A673 (cell line): Measurements from ENCODE around the gene CD244. TPM values are rescaled to one million over a fixed set of nuclear protein-coding genes. Genes with fewer than 3 reads are reported as not detected.

Experiments used
- Bru-seq: library from RNA; stranded (reverse); fragments of 400-500 nt; gene quantifications from one replicate; lab custom pipeline; 2021; lab: Mats Ljungman, UMichigan
- BruChase-seq, 2 experiments: library from RNA; stranded (reverse); fragments of 400-500 nt; gene quantifications; one replicate each; lab custom pipeline; 2021; lab: Mats Ljungman, UMichigan
- BruUV-seq: library from RNA; stranded (reverse); fragments of 400-500 nt; replicated peaks from 2 replicates; lab custom pipeline; 2021; lab: Mats Ljungman, UMichigan
- CTCF ChIA-PET: fragments of 300-600 bp; sonication (Branson Sonifier 250); formaldehyde crosslinking; loops from one replicate; lab custom pipeline; 2022; ENCODE audit warnings: antibody characterized with exemption; lab: Charles Lee
- POLR2A ChIA-PET: fragments of 300-600 bp; sonication (Branson Sonifier 250); formaldehyde crosslinking; loops from one replicate; lab custom pipeline; 2022; ENCODE audit warnings: antibody characterized with exemption; ENCODE audit not compliant: low non-redundant PET; lab: Charles Lee
- DNase-seq: peaks from one replicate; pipeline ENCODE4 v3.0.0-alpha.2; 2015; ENCODE audit warnings: low spot score
- H3K27ac ChIP-seq: fragments of 200-600 bp; sonication (generic); 2 replicates; pipeline ENCODE4 v1.5.1; 2016; ENCODE audit warnings: mixed run types, low read depth, mild to moderate bottlenecking, mixed read lengths, antibody characterized with exemption, low read length; ENCODE audit not compliant: poor library complexity, severe bottlenecking
- H3K27me3 ChIP-seq: fragments of 200-600 bp; sonication (generic); replicated peaks from 2 replicates; pipeline ENCODE4 v1.6.1; 2017; ENCODE audit warnings: mixed run types, low read depth, mild to moderate bottlenecking, mixed read lengths, antibody characterized with exemption, low read length; ENCODE audit not compliant: insufficient read depth, poor library complexity
- H3K36me3 ChIP-seq: fragments of 200-600 bp; sonication (generic); 2 replicates; pipeline ENCODE4 v1.6.1; 2016; ENCODE audit warnings: mixed run types, mild to moderate bottlenecking, mixed read lengths, antibody characterized with exemption, low read length; ENCODE audit not compliant: insufficient read depth, poor library complexity, severe bottlenecking
- H3K4me1 ChIP-seq: fragments of 200-600 bp; sonication (generic); 2 replicates; pipeline ENCODE4 v1.6.1; 2017; ENCODE audit warnings: mixed run types, mild to moderate bottlenecking, mixed read lengths, antibody characterized with exemption, low read length; ENCODE audit not compliant: insufficient read depth, poor library complexity, severe bottlenecking
- H3K4me3 ChIP-seq: fragments of 200-600 bp; sonication (generic); 2 replicates; pipeline ENCODE4 v1.5.1; 2016; ENCODE audit warnings: low read depth, mixed run types, mild to moderate bottlenecking, mixed read lengths, low read length; ENCODE audit not compliant: poor library complexity, severe bottlenecking
- H3K9me3 ChIP-seq: fragments of 200-600 bp; sonication (generic); 2 replicates; pipeline ENCODE4 v1.6.1; 2016; ENCODE audit warnings: mixed run types, low read depth, mild to moderate bottlenecking, mixed read lengths, antibody characterized with exemption, low read length; ENCODE audit not compliant: poor library complexity, severe bottlenecking
- EZH2 ChIP-seq: fragments of 200-600 bp; sonication (generic); IDR thresholded peaks from 2 replicates; pipeline ENCODE4 v1.6.1; 2017; ENCODE audit warnings: borderline replicate concordance, low read depth, mild to moderate bottlenecking, mixed read lengths, antibody characterized with exemption, low read length; ENCODE audit not compliant: poor library complexity, severe bottlenecking
- intact Hi-C: fragments of 100-400 bp; cut with micrococcal nuclease; formaldehyde crosslinking; loops from one replicate; pipeline ENCODE4 v1.10.0; 2022; ENCODE audit not compliant: unreplicated experiment
- long read RNA-seq: library from polyadenylated mRNA; stranded (forward); transcript quantifications from one replicate; pipeline ENCODE4 v2.0.0, GENCODE V29; 2022
- total RNA-seq: library from RNA; stranded (reverse); gene quantifications from 2 replicates; pipeline ENCODE4 v1.2.3, GENCODE V29; 2021
- TF ChIP-seq, protein P1 (sequence below): fragments of 300-800, 200-600 bp; sonication (generic); conservative IDR thresholded peaks from 2 replicates; pipeline ENCODE4 v1.5.1; 2017; ENCODE audit warnings: low read depth, mild to moderate bottlenecking, antibody characterized with exemption, low read length, moderate library complexity, mixed read lengths

CD244 gene, protein sequence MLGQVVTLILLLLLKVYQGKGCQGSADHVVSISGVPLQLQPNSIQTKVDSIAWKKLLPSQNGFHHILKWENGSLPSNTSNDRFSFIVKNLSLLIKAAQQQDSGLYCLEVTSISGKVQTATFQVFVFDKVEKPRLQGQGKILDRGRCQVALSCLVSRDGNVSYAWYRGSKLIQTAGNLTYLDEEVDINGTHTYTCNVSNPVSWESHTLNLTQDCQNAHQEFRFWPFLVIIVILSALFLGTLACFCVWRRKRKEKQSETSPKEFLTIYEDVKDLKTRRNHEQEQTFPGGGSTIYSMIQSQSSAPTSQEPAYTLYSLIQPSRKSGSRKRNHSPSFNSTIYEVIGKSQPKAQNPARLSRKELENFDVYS
- total RNA-seq (not detected in 2 replicates), Bru-seq, nascent RNA (percentile 3 among the genes with signal in this experiment), BruChase-seq, experiment 1, labeled RNA remaining after a 2-hour chase (not detected), BruChase-seq, experiment 2, labeled RNA remaining after a 6-hour chase (not detected)
- long read RNA-seq = 0 reads

DNA sequence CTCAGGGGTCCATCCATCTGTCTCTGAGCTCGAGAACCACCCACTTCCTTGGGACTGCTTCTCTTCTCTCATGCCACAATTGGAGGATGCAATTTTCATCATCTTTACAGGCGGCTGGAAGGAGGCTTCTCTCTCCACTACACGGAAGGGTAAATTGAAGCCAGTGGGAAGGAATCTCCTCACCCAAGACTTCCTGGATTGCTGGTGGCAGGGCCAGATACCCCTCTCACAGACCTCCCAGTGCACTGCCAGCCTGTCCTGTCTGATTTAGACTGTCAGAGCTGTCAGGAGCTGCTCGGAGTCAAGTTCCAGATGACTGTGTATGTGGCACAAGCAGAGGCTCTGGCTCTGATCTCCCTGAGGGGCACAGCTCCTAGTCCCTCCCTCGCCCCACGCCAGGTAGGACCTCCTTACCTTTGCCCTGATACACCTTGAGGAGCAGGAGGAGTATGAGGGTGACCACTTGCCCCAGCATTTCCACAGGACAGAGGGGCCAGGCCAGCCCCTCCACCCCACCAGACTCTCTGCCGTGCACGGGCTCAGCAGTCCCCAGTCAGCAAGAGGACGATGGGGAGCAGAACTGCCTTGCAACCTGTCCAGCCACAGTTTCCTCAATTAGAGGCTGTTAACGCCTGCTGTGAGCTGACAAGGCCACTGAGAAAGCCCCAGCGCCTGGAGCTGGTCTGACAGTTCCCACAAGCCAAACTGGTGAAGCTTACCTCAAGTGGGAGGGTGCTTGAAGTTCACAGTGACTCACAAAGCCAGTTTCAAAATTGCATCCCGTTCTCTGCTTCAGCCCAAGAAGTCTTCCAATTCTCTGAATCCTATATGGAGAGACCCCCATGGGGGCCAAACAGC is at the start of gene CD244:
Gene CD244, minus strand, starts transcription at position 685 of the 858 bp plus-strand sequence. Its CDS starts 210 bp downstream, at position 475.
- no TSS peak for BruUV-seq

DNA sequence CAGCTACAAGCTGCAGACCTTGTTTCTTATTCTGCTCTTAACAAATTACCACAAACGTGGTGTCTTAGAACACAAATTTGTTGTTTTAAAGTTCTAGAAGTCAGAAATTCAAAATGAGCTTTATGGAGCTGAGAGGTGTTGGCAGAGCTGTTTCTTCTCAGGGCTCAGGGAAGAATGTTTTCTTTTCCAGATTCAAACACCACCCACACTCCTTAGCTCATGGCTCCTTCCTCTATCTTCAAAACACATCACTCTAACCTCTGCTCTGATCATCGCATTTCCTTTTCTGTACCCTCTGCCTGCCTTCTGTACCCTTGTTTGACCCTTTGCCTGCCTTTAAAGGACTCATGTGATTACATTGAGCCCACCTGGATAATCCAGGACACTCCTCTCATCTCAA is 49.2 kb upstream of the CD244 start:
- Histone ChIP-seq H3K36me3 (no peaks in the 10 kb centered on the region), H3K4me3 (no peak overlapping the region), H3K27ac (no peak overlapping the region), H3K4me1 (no peaks in the 10 kb centered on the region), H3K9me3 (no peaks in the 10 kb centered on the region), H3K27me3 (peaks cover 6% of the 10 kb centered on the region)
- ChIA-PET CTCF (no interaction called here), POLR2A (no interaction called here)
- BruUV-seq = no TSS peak
- TF ChIP-seq, protein P1, sequence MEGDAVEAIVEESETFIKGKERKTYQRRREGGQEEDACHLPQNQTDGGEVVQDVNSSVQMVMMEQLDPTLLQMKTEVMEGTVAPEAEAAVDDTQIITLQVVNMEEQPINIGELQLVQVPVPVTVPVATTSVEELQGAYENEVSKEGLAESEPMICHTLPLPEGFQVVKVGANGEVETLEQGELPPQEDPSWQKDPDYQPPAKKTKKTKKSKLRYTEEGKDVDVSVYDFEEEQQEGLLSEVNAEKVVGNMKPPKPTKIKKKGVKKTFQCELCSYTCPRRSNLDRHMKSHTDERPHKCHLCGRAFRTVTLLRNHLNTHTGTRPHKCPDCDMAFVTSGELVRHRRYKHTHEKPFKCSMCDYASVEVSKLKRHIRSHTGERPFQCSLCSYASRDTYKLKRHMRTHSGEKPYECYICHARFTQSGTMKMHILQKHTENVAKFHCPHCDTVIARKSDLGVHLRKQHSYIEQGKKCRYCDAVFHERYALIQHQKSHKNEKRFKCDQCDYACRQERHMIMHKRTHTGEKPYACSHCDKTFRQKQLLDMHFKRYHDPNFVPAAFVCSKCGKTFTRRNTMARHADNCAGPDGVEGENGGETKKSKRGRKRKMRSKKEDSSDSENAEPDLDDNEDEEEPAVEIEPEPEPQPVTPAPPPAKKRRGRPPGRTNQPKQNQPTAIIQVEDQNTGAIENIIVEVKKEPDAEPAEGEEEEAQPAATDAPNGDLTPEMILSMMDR = no peak
- no peak for TF ChIP-seq EZH2
- DNase-seq = no peak
- intact Hi-C loops = no loop called here

More for the DNA sequence above, at the start of gene CD244:
- ChIA-PET POLR2A (no interaction called here), CTCF (interaction anchor here (0.6 kb wide), 1 partner anchor 492 kb away, joined by 8 read pairs; no protein-coding TSS in a partner anchor)
- intact Hi-C loops = no loop called here
- no peak for TF ChIP-seq EZH2
- TF ChIP-seq, protein P1 = no peak
- H3K36me3 ChIP-seq = no peaks in the 10 kb centered on the region
- H3K4me3 ChIP-seq = no peak within 1 kb of the TSS
- H3K27me3 ChIP-seq = peaks cover 22% of the 10 kb centered on the region
- no peaks in the 10 kb centered on the region for H3K9me3 ChIP-seq
- no peaks in the 10 kb centered on the region for H3K4me1 ChIP-seq
- DNase-seq = no peak
- no peak within 1 kb of the TSS for H3K27ac ChIP-seq

DNA sequence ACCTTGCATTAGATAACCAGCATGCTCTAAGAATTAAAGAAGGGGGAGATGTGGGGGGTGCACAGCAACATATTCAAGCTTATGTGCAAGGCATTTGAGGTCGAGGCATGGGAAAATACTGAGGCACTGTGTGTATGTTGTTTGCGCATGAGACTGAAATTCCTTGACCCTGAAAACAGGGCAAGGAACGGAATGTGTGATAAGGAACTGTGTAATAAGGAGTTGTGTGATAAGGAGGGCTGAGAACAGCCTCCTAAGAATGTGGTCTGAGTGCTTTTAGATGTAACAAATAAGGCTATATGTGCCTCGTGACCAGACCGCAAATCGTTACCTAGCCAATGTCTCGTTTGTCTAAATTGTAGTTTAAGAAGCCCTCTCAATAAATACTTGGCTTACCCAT is 48.8 kb upstream of the CD244 start:
- CTCF ChIA-PET = no interaction called here

More for the DNA sequence above, 48.8 kb upstream of the CD244 start:
- H3K27ac ChIP-seq = no peak overlapping the region
- no peaks in the 10 kb centered on the region for H3K9me3 ChIP-seq
- BruUV-seq = no TSS peak
- no peak overlapping the region for H3K4me3 ChIP-seq
- no peaks in the 10 kb centered on the region for H3K4me1 ChIP-seq
- no peak for DNase-seq
- H3K27me3 ChIP-seq = peaks cover 1% of the 10 kb centered on the region
- POLR2A ChIA-PET = no interaction called here
- intact Hi-C loops = no loop called here
- TF ChIP-seq EZH2 = no peak
- TF ChIP-seq, protein P1 = no peak
- no peaks in the 10 kb centered on the region for H3K36me3 ChIP-seq
